GM12872 (cell line): ENCODE measurements around the gene BACH2.

Source experiments
- CTCF ChIP-seq: IDR thresholded peaks from 3 replicates; pipeline ENCODE4 v1.5.1; 2011; ENCODE audit warnings: low read depth, mild to moderate bottlenecking, low read length, moderate library complexity; ENCODE audit not compliant: insufficient read depth

Gene BACH2

GRCh38 chr6:90087106-90087833, 209.4 kb downstream of the BACH2 start:
- TF ChIP-seq CTCF: no peak

DNA sequence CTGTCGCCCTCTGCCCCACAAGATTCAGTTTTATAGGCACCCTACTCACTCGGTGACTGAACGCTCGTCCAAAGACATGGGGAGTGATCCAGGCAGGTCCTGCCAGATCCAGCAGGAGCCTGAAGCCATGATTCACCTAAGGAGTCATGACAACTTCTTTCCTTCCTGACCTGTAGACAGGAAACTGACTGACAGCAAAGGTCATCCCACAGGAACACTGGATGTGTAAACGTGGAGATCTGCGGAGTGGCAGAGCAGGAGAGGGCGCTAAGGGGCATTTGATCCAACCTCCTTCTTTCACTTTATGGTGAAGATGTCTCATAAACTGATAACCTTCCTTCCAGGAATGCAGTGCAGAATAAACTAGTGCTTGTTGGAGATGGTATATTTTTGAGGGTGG, 210.1 kb downstream of the BACH2 start:
- no peak for TF ChIP-seq CTCF

DNA sequence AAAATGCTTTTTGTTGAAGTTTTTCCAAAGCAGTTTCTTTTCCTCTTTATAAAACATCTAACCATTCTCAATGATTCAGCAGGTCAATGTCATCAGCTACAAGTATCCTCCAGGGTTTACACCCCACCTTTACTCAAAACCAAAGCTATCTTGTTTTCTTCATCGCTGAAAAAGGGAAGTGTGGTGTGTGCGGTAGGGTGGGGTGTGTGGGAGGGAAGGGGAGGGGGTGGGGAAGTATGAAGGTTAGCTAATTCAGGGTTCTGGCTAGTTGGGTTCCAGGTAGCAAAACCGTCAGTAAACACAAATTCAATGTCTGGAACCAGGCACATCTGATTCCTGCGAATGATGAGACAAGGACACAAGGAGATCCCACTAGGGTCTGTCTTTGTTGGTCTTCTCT, 212.8 kb downstream of the BACH2 start:
- no peak for TF ChIP-seq CTCF

GRCh38 chr6:90082847-90083246, 213.8 kb downstream of the BACH2 start:
- TF ChIP-seq CTCF: no peak

- TF ChIP-seq CTCF: no peak
These were observed 215.7 kb downstream of the BACH2 start for GRCh38 chr6:90080876-90081481.

DNA sequence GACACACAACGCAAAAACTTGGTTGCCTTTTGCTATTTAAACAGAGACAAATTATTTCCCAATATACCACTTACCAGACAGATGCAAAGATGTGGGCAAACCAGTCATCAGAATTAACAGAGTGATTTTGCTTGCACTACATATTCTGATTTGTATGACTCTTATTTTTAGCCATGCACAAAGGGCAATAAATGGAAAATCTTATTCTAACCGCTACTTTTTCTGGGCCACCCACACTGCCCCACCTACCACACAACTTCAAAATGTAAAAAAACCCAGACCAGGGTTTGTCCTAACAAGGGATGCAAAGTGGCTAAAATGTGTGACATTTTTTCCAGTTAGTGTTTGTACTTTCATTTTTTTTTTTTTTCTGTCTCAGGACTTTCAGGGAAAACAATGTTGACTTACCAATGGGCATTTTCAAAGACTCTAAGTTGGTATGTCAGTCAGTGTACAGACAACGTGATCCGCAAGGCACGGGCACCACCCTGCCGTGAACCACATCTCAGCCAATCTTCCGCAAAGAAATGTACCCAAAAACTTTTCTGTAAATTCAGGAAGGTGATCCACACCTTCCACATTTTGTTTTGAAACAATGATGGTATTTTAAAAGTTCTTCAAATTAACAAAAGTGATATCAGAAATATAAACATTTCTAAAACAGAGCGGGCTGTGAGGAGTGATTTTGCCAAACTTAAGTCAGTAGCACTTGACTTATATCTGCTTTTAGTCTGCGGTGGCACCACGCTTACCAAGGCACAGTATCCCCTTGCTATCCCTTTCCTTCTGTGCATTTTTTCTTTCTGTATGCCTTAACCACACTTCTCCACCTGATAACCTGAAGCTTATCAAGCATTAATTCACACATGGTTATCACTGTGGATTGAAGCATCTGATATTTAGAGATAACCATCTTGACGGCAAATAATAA, 216.8 kb downstream of the BACH2 start:
- no peak for TF ChIP-seq CTCF

GRCh38 chr6:90078513-90079289, 217.9 kb downstream of the BACH2 start:
- no peak for TF ChIP-seq CTCF
